Astrocyte (in vitro differentiated cells and primary cell): Measurements from ENCODE around the gene EBF4. TPM values are rescaled to one million over a fixed set of nuclear protein-coding genes. Genes with fewer than 3 reads are reported as not detected.

Source experiments
- DNase-seq: peaks from one replicate; pipeline ENCODE4 v3.0.0-alpha.2; 2010; ENCODE audit warnings: low read depth
- FAIRE-seq: peaks from 2 replicates; lab custom pipeline; 2011; peaks lifted over from hg19 to GRCh38; lab: Jason Lieb, UNC
- H2AFZ ChIP-seq: 2 replicates; pipeline ENCODE4 v1.6.0; 2012; ENCODE audit warnings: low read depth, low read length, inconsistent platforms
- H3K27ac ChIP-seq: 2 replicates; pipeline ENCODE4 v1.5.1; 2011; ENCODE audit warnings: low read depth, low read length, inconsistent platforms
- H3K27me3 ChIP-seq: 2 replicates; pipeline ENCODE4 v1.6.0; 2011; ENCODE audit warnings: low read length, inconsistent platforms; ENCODE audit not compliant: insufficient read depth
- H3K36me3 ChIP-seq: 2 replicates; pipeline ENCODE4 v1.5.1; 2011; ENCODE audit warnings: low read length, inconsistent platforms; ENCODE audit not compliant: insufficient read depth
- H3K4me1 ChIP-seq: 2 replicates; pipeline ENCODE4 v1.5.1; 2011; ENCODE audit warnings: low read length, inconsistent platforms; ENCODE audit not compliant: insufficient read depth
- H3K4me2 ChIP-seq: 2 replicates; pipeline ENCODE4 v1.6.0; 2012; ENCODE audit warnings: low read length, inconsistent platforms
- H3K4me3 ChIP-seq: 2 replicates; pipeline ENCODE4 v1.5.1; 2011; ENCODE audit warnings: low read depth, mild to moderate bottlenecking, low read length, inconsistent platforms; ENCODE audit not compliant: insufficient read depth
- H3K79me2 ChIP-seq: 2 replicates; pipeline ENCODE4 v1.6.0; 2012; ENCODE audit warnings: mild to moderate bottlenecking, low read length, inconsistent platforms; ENCODE audit not compliant: insufficient read depth
- H3K9ac ChIP-seq: 2 replicates; pipeline ENCODE4 v1.6.0; 2012; ENCODE audit warnings: mild to moderate bottlenecking, low read length, inconsistent platforms
- H3K9me3 ChIP-seq: 2 replicates; pipeline ENCODE4 v1.5.1; 2012; ENCODE audit warnings: low read depth, mild to moderate bottlenecking, low read length, inconsistent platforms; ENCODE audit not compliant: insufficient read depth
- H4K20me1 ChIP-seq: 2 replicates; pipeline ENCODE4 v1.6.0; 2012; ENCODE audit warnings: low read length, inconsistent platforms; ENCODE audit not compliant: insufficient read depth
- H3K27ac Mint-ChIP-seq: one replicate; pipeline ENCODE4 v1.8.0; 2021; ENCODE audit warnings: mild to moderate bottlenecking, mixed read lengths; ENCODE audit not compliant: unreplicated experiment
- H3K27me3 Mint-ChIP-seq: one replicate; pipeline ENCODE4 v1.8.0; 2021; ENCODE audit warnings: low read depth, mixed read lengths; ENCODE audit not compliant: unreplicated experiment
- H3K36me3 Mint-ChIP-seq: one replicate; pipeline ENCODE4 v1.8.0; 2021; ENCODE audit warnings: low read depth, mixed read lengths; ENCODE audit not compliant: unreplicated experiment
- H3K4me1 Mint-ChIP-seq: one replicate; pipeline ENCODE4 v1.8.0; 2021; ENCODE audit warnings: low read depth, mixed read lengths; ENCODE audit not compliant: unreplicated experiment
- H3K4me3 Mint-ChIP-seq: one replicate; pipeline ENCODE4 v1.8.0; 2021; ENCODE audit warnings: mild to moderate bottlenecking, moderate library complexity, mixed read lengths; ENCODE audit not compliant: unreplicated experiment
- H3K9me3 Mint-ChIP-seq: one replicate; pipeline ENCODE4 v1.8.0; 2021; ENCODE audit warnings: mild to moderate bottlenecking, mixed read lengths; ENCODE audit not compliant: unreplicated experiment
- CTCF ChIP-seq: IDR thresholded peaks from 2 replicates; pipeline ENCODE4 v1.5.1; 2011; ENCODE audit warnings: low read depth, mild to moderate bottlenecking, inconsistent platforms, low read length, moderate library complexity; ENCODE audit not compliant: insufficient read depth
- EZH2 ChIP-seq: IDR thresholded peaks from 2 replicates; pipeline ENCODE4 v1.6.1; 2012; ENCODE audit warnings: mild to moderate bottlenecking, low read length, inconsistent platforms; ENCODE audit not compliant: insufficient read depth
- total RNA-seq: library from RNA; stranded (reverse); gene quantifications from 2 replicates; pipeline ENCODE4 v1.2.1, GENCODE V29; 2021

EBF4 gene
- total RNA-seq, 1 donor from 2014 or later: 2.3 TPM

GRCh38 chr20:2746636-2747265 lies 54.2 kb downstream of the EBF4 start:
- Histone ChIP-seq H4K20me1 (peaks cover 3% of the 10 kb centered on the region), H3K27me3 (peaks cover 59% of the 10 kb centered on the region), H3K9me3 (no peaks in the 10 kb centered on the region), H3K9ac (no peak overlapping the region), H3K4me1 (peaks cover 6% of the 10 kb centered on the region), H2AFZ (no peak overlapping the region), H3K4me3 (no peak overlapping the region), H3K79me2 (no peaks in the 10 kb centered on the region), H3K36me3 (no peaks in the 10 kb centered on the region), H3K4me2 (no peak overlapping the region), H3K27ac (no peak overlapping the region)
- TF ChIP-seq CTCF (no peak), EZH2 (no peak)
- no peak for FAIRE-seq
- H3K9me3 Mint-ChIP-seq: no peaks in the 10 kb centered on the region
- no peak overlapping the region for H3K27ac Mint-ChIP-seq
- H3K4me3 Mint-ChIP-seq: no peak overlapping the region
- no peak for DNase-seq
- H3K4me1 Mint-ChIP-seq: peaks cover 3% of the 10 kb centered on the region
- peaks cover 80% of the 10 kb centered on the region for H3K27me3 Mint-ChIP-seq
- no peaks in the 10 kb centered on the region for H3K36me3 Mint-ChIP-seq

- no peaks in the 10 kb centered on the region for H3K36me3 Mint-ChIP-seq
- Histone ChIP-seq H3K9me3 (no peaks in the 10 kb centered on the region), H4K20me1 (peaks cover 3% of the 10 kb centered on the region), H3K27me3 (peaks cover 56% of the 10 kb centered on the region), H3K9ac (no peak overlapping the region), H2AFZ (no peak overlapping the region), H3K4me2 (no peak overlapping the region), H3K36me3 (no peaks in the 10 kb centered on the region), H3K27ac (no peak overlapping the region), H3K4me3 (no peak overlapping the region), H3K79me2 (no peaks in the 10 kb centered on the region), H3K4me1 (peaks cover 11% of the 10 kb centered on the region)
- peaks cover 3% of the 10 kb centered on the region for H3K4me1 Mint-ChIP-seq
- no peak for TF ChIP-seq EZH2
- no peak for TF ChIP-seq CTCF
- no peak overlapping the region for H3K27ac Mint-ChIP-seq
- no peak overlapping the region for H3K4me3 Mint-ChIP-seq
- H3K27me3 Mint-ChIP-seq: peaks cover 73% of the 10 kb centered on the region
- H3K9me3 Mint-ChIP-seq: no peaks in the 10 kb centered on the region
- DNase-seq (no peak), FAIRE-seq (no peak)
These were observed 55.2 kb downstream of the EBF4 start for GRCh38 chr20:2747676-2748235.
